ENCODE measurements around the gene OR5AP2.
"Not testable (repeated sequence)": the region's sequence is repeated elsewhere in the genome, so short reads cannot be mapped to it uniquely, and the experiment has no call there.

The OR5AP2 gene

GRCh38 chr11:56642339-56642738 lies at the start of gene OR5AP2:
Gene OR5AP2 (minus strand): TSS chr11:56642439. CDS start chr11:56642439, 0 bp downstream.
- Histone ChIP-seq H3K9me3 (ENCODE audit: control insufficient read depth in 2 of 2, low read length in 2 of 2) (no peaks in the 10 kb centered on the region), H3K27ac (ENCODE audit: low read length) (no peak within 1 kb of the TSS), H3K4me3 (ENCODE audit: low read length in 2 of 2) (no peak within 1 kb of the TSS), H3K27me3 (ENCODE audit: control insufficient read depth in 1 of 2, insufficient read depth in 2 of 2, low read length in 2 of 2) (no peaks in the 10 kb centered on the region), H3K4me1 (ENCODE audit: control insufficient read depth, insufficient read depth, low read length) (no peaks in the 10 kb centered on the region), H3K36me3 (ENCODE audit: control insufficient read depth in 2 of 2, insufficient read depth in 2 of 2, low read length in 2 of 2) (no peaks in the 10 kb centered on the region), H3K9ac (ENCODE audit: low read length in 2 of 2) (no peak within 1 kb of the TSS)

- H3K27ac ChIP-seq (ENCODE audit: low read length); H3K9me3 ChIP-seq (ENCODE audit: control insufficient read depth in 2 of 2, low read length in 2 of 2): not testable (repeated sequence)
These were observed 48.9 kb upstream of the OR5AP2 start for GRCh38 chr11:56691179-56691578.

DNA sequence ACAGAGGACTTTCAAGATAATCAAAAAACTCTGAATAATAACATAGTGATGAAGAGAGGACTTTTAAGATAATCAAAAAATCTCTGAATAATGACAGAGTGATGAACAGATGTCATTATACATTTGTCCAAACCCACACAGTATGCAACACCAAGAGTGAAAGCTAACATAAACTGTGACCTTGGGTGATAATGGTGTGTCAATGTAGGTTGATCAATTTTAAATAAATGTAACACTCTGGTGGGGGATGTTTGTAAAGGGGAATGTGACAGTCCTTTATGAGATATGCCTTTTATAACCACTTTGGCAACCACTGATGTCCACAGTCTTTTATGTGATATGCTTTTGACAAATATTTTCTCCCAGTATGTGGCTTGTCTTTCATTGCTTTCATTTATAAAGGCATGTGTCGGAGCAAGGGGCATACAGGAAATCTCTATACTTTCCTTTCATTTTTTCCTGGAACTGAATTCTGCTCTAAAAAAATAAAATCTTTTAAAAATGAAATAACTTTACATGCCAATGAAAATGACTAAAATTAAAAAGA lies 46.4 kb upstream of the OR5AP2 start:
- H3K9me3 ChIP-seq (ENCODE audit: control insufficient read depth in 2 of 2, low read length in 2 of 2), result no peaks in the 10 kb centered on the region
- no peak overlapping the region for H3K27ac ChIP-seq (ENCODE audit: low read length)
- no peaks in the 10 kb centered on the region for H3K4me1 ChIP-seq (ENCODE audit: control insufficient read depth, insufficient read depth, low read length)
- no peak overlapping the region for H3K9ac ChIP-seq (ENCODE audit: low read length in 2 of 2)
- H3K27me3 ChIP-seq (ENCODE audit: control insufficient read depth in 1 of 2, insufficient read depth in 2 of 2, low read length in 2 of 2), result no peaks in the 10 kb centered on the region
- no peak overlapping the region for H3K4me3 ChIP-seq (ENCODE audit: low read length in 2 of 2)
- no peaks in the 10 kb centered on the region for H3K36me3 ChIP-seq (ENCODE audit: control insufficient read depth in 2 of 2, insufficient read depth in 2 of 2, low read length in 2 of 2)

More at GRCh38 chr11:56691179-56691578, 48.9 kb upstream of the OR5AP2 start:
- not testable (repeated sequence) for H3K36me3 ChIP-seq (ENCODE audit: control insufficient read depth in 2 of 2, insufficient read depth in 2 of 2, low read length in 2 of 2); H3K4me3 ChIP-seq (ENCODE audit: low read length in 2 of 2); H3K4me1 ChIP-seq (ENCODE audit: control insufficient read depth, insufficient read depth, low read length); H3K27me3 ChIP-seq (ENCODE audit: control insufficient read depth in 1 of 2, insufficient read depth in 2 of 2, low read length in 2 of 2); H3K9ac ChIP-seq (ENCODE audit: low read length in 2 of 2)

- Histone ChIP-seq H3K4me3 (ENCODE audit: low read length in 2 of 2) (no peak overlapping the region), H3K9ac (ENCODE audit: low read length in 2 of 2) (no peak overlapping the region), H3K27ac (ENCODE audit: low read length) (no peak overlapping the region), H3K4me1 (ENCODE audit: control insufficient read depth, insufficient read depth, low read length) (no peaks in the 10 kb centered on the region), H3K27me3 (ENCODE audit: control insufficient read depth in 1 of 2, insufficient read depth in 2 of 2, low read length in 2 of 2) (no peaks in the 10 kb centered on the region), H3K36me3 (ENCODE audit: control insufficient read depth in 2 of 2, insufficient read depth in 2 of 2, low read length in 2 of 2) (no peaks in the 10 kb centered on the region), H3K9me3 (ENCODE audit: control insufficient read depth in 2 of 2, low read length in 2 of 2) (no peaks in the 10 kb centered on the region)
These were observed 28.7 kb upstream of the OR5AP2 start for GRCh38 chr11:56670984-56671383.

- Histone ChIP-seq H3K36me3 (ENCODE audit: control insufficient read depth in 2 of 2, insufficient read depth in 2 of 2, low read length in 2 of 2) (no peaks in the 10 kb centered on the region), H3K27me3 (ENCODE audit: control insufficient read depth in 1 of 2, insufficient read depth in 2 of 2, low read length in 2 of 2) (no peaks in the 10 kb centered on the region), H3K27ac (ENCODE audit: low read length) (no peak within 1 kb of the TSS), H3K9me3 (ENCODE audit: control insufficient read depth in 2 of 2, low read length in 2 of 2) (no peaks in the 10 kb centered on the region), H3K4me1 (ENCODE audit: control insufficient read depth, insufficient read depth, low read length) (no peaks in the 10 kb centered on the region), H3K9ac (ENCODE audit: low read length in 2 of 2) (no peak within 1 kb of the TSS), H3K4me3 (ENCODE audit: low read length in 2 of 2) (no peak within 1 kb of the TSS)
These were observed 21.1 kb upstream of the OR5AP2 start, which contains the start of gene OR5AR1 for GRCh38 chr11:56663386-56663785. Gene OR5AR1 (plus strand): TSS chr11:56663686. CDS start chr11:56663686, 0 bp downstream.

- Histone ChIP-seq H3K27me3 (ENCODE audit: control insufficient read depth in 1 of 2, insufficient read depth in 2 of 2, low read length in 2 of 2) (no peaks in the 10 kb centered on the region), H3K9ac (ENCODE audit: low read length in 2 of 2) (no peak overlapping the region), H3K4me3 (ENCODE audit: low read length in 2 of 2) (no peak overlapping the region), H3K4me1 (ENCODE audit: control insufficient read depth, insufficient read depth, low read length) (no peaks in the 10 kb centered on the region), H3K27ac (ENCODE audit: low read length) (no peak overlapping the region), H3K36me3 (ENCODE audit: control insufficient read depth in 2 of 2, insufficient read depth in 2 of 2, low read length in 2 of 2) (no peaks in the 10 kb centered on the region), H3K9me3 (ENCODE audit: control insufficient read depth in 2 of 2, low read length in 2 of 2) (no peaks in the 10 kb centered on the region)
These were observed 17.5 kb upstream of the OR5AP2 start for GRCh38 chr11:56659755-56660154.

DNA sequence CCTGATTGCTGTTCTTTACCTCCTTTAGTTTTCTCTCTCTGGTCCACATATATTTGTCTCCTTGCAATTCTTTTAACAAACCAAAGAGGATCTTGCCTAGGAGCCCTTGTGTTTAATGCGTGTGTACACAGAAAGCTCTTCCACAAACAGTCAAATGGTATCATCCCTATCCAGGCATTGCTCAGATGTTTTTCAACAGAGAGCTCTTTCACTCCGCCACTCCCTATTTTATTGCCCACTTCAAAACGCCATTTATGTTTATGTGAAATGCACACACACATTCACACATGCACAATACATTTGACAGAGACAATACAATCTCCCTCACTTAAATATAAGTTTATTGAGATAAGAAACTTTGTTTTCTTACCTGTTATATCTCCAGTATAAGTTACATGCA lies 4.7 kb downstream of the OR5AP2 start:
- Histone ChIP-seq H3K27ac (ENCODE audit: low read length) (no peak overlapping the region), H3K9ac (ENCODE audit: low read length in 2 of 2) (no peak overlapping the region), H3K27me3 (ENCODE audit: control insufficient read depth in 1 of 2, insufficient read depth in 2 of 2, low read length in 2 of 2) (no peaks in the 10 kb centered on the region), H3K36me3 (ENCODE audit: control insufficient read depth in 2 of 2, insufficient read depth in 2 of 2, low read length in 2 of 2) (no peaks in the 10 kb centered on the region), H3K4me1 (ENCODE audit: control insufficient read depth, insufficient read depth, low read length) (no peaks in the 10 kb centered on the region), H3K4me3 (ENCODE audit: low read length in 2 of 2) (no peak overlapping the region), H3K9me3 (ENCODE audit: control insufficient read depth in 2 of 2, low read length in 2 of 2) (no peaks in the 10 kb centered on the region)

DNA sequence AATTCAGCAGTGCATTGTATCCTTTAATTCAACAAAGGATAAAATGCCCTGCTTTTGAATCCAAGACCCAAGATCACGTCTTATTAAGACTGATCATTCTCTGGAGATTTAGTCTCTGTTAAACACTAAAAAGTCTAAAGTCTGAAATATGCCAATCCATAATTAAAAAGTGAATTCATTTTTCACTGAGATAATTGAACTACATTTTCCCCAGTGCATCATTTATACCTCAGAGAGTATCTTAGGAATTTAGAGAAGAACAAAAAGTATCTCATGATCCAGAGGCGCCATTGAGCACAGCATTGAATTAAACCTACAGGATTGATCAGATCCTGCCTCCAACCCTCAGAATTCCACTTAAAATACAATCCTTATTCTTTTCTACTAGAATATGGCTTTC lies 5.4 kb downstream of the OR5AP2 start:
- no peaks in the 10 kb centered on the region for H3K9me3 ChIP-seq (ENCODE audit: control insufficient read depth in 2 of 2, low read length in 2 of 2)
- no peak overlapping the region for H3K27ac ChIP-seq (ENCODE audit: low read length)
- no peak overlapping the region for H3K9ac ChIP-seq (ENCODE audit: low read length in 2 of 2)
- no peaks in the 10 kb centered on the region for H3K27me3 ChIP-seq (ENCODE audit: control insufficient read depth in 1 of 2, insufficient read depth in 2 of 2, low read length in 2 of 2)
- no peak overlapping the region for H3K4me3 ChIP-seq (ENCODE audit: low read length in 2 of 2)
- no peaks in the 10 kb centered on the region for H3K4me1 ChIP-seq (ENCODE audit: control insufficient read depth, insufficient read depth, low read length)
- H3K36me3 ChIP-seq (ENCODE audit: control insufficient read depth in 2 of 2, insufficient read depth in 2 of 2, low read length in 2 of 2), result no peaks in the 10 kb centered on the region

- no peaks in the 10 kb centered on the region for H3K4me1 ChIP-seq (ENCODE audit: control insufficient read depth, insufficient read depth, low read length)
- H3K9me3 ChIP-seq (ENCODE audit: control insufficient read depth in 2 of 2, low read length in 2 of 2), result no peaks in the 10 kb centered on the region
- no peaks in the 10 kb centered on the region for H3K27me3 ChIP-seq (ENCODE audit: control insufficient read depth in 1 of 2, insufficient read depth in 2 of 2, low read length in 2 of 2)
- no peak overlapping the region for H3K27ac ChIP-seq (ENCODE audit: low read length)
- no peak overlapping the region for H3K4me3 ChIP-seq (ENCODE audit: low read length in 2 of 2)
- no peak overlapping the region for H3K9ac ChIP-seq (ENCODE audit: low read length in 2 of 2)
- H3K36me3 ChIP-seq (ENCODE audit: control insufficient read depth in 2 of 2, insufficient read depth in 2 of 2, low read length in 2 of 2), result no peaks in the 10 kb centered on the region
These were observed 9.9 kb downstream of the OR5AP2 start for GRCh38 chr11:56632329-56632728.

- H3K4me1 ChIP-seq (ENCODE audit: control insufficient read depth, insufficient read depth, low read length), result no peaks in the 10 kb centered on the region
- H3K27ac ChIP-seq (ENCODE audit: low read length), result no peak overlapping the region
- H3K9ac ChIP-seq (ENCODE audit: low read length in 2 of 2), result no peak overlapping the region
- H3K36me3 ChIP-seq (ENCODE audit: control insufficient read depth in 2 of 2, insufficient read depth in 2 of 2, low read length in 2 of 2), result no peaks in the 10 kb centered on the region
- H3K4me3 ChIP-seq (ENCODE audit: low read length in 2 of 2), result no peak overlapping the region
- no peaks in the 10 kb centered on the region for H3K9me3 ChIP-seq (ENCODE audit: control insufficient read depth in 2 of 2, low read length in 2 of 2)
- H3K27me3 ChIP-seq (ENCODE audit: control insufficient read depth in 1 of 2, insufficient read depth in 2 of 2, low read length in 2 of 2), result no peaks in the 10 kb centered on the region
These were observed 16.3 kb downstream of the OR5AP2 start for GRCh38 chr11:56625946-56626345.

DNA sequence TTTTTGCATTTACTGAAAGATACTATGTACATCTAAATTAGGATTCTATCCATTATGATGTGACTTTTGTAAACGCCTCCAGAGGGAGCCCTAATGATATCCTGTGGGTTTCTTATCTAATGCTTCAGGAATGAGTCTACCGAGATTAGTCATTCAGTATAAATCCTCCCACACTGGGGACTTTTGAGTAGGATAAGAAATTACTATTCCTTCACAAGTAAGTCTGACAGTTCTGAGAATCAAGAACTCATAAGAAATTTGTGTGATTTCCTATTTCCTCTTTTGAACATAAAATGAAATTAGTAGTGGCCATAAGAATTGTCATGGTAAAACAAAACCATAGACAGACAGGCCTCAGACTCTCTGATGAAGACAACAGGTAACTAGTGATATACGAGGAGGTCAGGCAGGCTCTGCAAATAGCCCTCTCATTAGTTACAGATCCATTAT lies 17.6 kb downstream of the OR5AP2 start:
- H3K27me3 ChIP-seq (ENCODE audit: control insufficient read depth in 1 of 2, insufficient read depth in 2 of 2, low read length in 2 of 2), result no peaks in the 10 kb centered on the region
- H3K27ac ChIP-seq (ENCODE audit: low read length), result no peak overlapping the region
- H3K4me3 ChIP-seq (ENCODE audit: low read length in 2 of 2), result no peak overlapping the region
- no peak overlapping the region for H3K9ac ChIP-seq (ENCODE audit: low read length in 2 of 2)
- H3K9me3 ChIP-seq (ENCODE audit: control insufficient read depth in 2 of 2, low read length in 2 of 2), result no peaks in the 10 kb centered on the region
- no peaks in the 10 kb centered on the region for H3K4me1 ChIP-seq (ENCODE audit: control insufficient read depth, insufficient read depth, low read length)
- H3K36me3 ChIP-seq (ENCODE audit: control insufficient read depth in 2 of 2, insufficient read depth in 2 of 2, low read length in 2 of 2), result no peaks in the 10 kb centered on the region
